ENCODE data around the gene GPR146.

DNA sequence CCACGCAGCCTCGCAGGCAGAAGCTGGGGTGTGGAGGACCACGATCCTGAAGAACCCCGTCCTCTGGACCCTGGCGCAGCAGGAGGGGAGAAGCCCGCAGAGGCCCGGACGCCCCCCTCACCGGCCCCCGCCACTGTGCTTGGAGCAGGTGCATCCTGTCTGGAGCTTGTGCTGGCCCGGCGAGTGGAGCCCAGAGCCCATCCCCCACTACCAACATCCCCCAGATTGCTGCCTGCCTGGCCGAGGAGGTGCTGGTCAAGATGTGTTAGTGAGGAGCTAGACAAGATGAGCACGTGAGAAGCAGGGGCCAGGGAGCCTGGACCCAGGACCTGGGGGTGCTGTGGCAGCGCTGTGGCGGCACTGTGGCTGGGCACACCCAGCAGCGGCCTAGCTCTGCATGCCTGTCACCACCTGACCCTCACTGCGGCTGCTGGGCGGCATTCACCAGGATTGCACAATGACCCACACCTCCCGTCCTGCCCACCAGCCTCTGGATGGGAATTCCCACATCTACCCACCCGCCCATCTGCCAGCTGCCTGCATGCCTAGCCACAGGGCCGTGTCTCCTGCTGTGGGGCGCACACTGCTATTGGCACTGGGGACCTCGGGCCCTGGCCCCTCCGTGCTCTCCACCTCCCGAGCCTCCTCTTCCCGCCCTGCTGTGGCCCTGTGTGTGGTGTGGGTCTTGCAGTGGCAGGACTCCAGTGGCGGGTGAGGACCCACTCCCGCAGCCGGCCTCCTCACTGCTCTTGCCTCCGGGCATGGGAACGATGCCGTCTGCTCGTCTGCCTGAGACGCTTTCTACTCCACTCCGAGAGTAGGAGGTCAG, 11.8 kb downstream of the GPR146 start:
- TF ChIP-seq, protein P1, sequence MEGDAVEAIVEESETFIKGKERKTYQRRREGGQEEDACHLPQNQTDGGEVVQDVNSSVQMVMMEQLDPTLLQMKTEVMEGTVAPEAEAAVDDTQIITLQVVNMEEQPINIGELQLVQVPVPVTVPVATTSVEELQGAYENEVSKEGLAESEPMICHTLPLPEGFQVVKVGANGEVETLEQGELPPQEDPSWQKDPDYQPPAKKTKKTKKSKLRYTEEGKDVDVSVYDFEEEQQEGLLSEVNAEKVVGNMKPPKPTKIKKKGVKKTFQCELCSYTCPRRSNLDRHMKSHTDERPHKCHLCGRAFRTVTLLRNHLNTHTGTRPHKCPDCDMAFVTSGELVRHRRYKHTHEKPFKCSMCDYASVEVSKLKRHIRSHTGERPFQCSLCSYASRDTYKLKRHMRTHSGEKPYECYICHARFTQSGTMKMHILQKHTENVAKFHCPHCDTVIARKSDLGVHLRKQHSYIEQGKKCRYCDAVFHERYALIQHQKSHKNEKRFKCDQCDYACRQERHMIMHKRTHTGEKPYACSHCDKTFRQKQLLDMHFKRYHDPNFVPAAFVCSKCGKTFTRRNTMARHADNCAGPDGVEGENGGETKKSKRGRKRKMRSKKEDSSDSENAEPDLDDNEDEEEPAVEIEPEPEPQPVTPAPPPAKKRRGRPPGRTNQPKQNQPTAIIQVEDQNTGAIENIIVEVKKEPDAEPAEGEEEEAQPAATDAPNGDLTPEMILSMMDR (IDR thresholded peaks at IDR 0.05) = no peak
- TF ChIP-seq POLR2A (IDR thresholded peaks at IDR 0.05) = peak in 1 of 2 donors; percentile 6

Measured in thyroid gland (tissue), 4 donors.